IPS-18c (cell line): ENCODE data around the gene NUP210L.
"Not testable (repeated sequence)": the region's sequence is repeated elsewhere in the genome, so short reads cannot be mapped to it uniquely, and the experiment has no call there.

Experiments
- H3K4me3 ChIP-seq: 2 replicates; pipeline ENCODE4 v1.7.0; 2013; ENCODE audit warnings: low read depth, mild to moderate bottlenecking, low read length, moderate library complexity; ENCODE audit not compliant: insufficient read depth
- H3K9me3 ChIP-seq: one replicate; pipeline ENCODE4 v1.6.1; 2013; ENCODE audit warnings: mild to moderate bottlenecking, low read length, moderate library complexity; ENCODE audit not compliant: control insufficient read depth, insufficient read depth

NUP210L gene

DNA sequence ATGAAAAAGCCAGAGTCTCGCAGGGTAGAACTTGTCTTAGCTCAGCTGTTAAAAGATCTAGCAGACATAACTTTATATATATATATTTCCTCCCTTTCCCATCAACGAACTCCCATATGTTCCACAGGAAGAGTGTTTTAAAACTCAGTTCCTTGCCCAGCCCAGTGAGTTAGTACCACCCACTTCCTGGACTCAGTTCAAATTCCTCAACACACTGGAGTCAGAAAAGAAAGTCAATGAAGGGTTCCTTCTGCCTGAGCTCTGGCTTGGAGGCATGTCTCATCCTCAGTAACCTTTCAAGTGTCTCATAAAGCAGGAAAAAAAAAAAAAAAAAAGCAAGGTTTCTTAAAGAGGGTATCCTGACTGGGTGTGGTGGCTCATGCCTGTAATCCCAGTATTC is 21.5 kb upstream of the NUP210L start:
- Histone ChIP-seq H3K4me3 (no peak overlapping the region), H3K9me3 (peaks cover 2% of the 10 kb centered on the region)

- Histone ChIP-seq H3K9me3 (peaks cover 2% of the 10 kb centered on the region), H3K4me3 (no peak overlapping the region)
Observed at GRCh38 chr1:154174654-154175053, 19.8 kb upstream of the NUP210L start.

- Histone ChIP-seq H3K4me3 (no peak overlapping the region), H3K9me3 (peaks cover 2% of the 10 kb centered on the region)
Observed at GRCh38 chr1:154171880-154172279, 17.0 kb upstream of the NUP210L start.

DNA sequence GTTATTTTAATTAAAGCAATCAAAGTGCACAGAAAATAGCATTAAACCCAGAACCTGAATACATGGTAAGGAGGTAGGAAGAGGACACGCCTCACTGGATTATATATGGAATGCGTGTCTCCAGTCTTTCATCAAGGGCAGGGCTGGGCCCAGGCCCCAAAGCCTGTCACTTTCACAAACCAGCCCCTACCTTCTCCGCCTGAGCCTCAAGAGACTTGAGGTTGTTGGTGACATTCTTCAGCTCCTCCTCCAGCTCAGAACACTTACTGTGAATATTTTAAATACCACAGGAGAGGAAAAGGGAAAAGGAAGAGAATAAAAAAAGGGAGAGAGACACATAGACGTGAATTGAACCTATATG is 16.3 kb upstream of the NUP210L start:
- Histone ChIP-seq H3K9me3 (peaks cover 2% of the 10 kb centered on the region), H3K4me3 (no peak overlapping the region)

- Histone ChIP-seq H3K9me3 (peaks cover 2% of the 10 kb centered on the region), H3K4me3 (no peak overlapping the region)
Observed at GRCh38 chr1:154170547-154171222, 15.8 kb upstream of the NUP210L start.

- Histone ChIP-seq H3K4me3 (no peak overlapping the region), H3K9me3 (peaks cover under 1% of the 10 kb centered on the region)
Observed at GRCh38 chr1:154167461-154167860, 12.6 kb upstream of the NUP210L start.

DNA sequence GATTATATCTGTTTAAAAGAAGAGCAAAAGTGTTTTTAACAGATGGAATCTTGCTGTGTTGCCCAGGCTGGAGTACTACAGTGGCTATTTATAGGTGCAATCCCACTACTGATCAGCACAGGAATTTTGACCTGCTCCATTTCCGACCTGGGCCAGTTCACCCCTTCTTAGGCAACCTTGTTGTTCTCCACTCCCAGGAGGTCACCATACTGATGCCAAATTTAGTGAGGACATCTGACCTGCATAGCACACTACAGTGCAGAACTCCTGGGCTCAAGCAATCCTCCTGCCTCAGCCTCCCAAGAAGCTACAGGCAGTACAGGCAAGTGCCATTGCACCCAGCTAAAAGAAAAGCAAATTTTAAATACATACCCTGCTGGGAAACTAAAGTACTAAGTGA is 11.3 kb upstream of the NUP210L start:
- Histone ChIP-seq H3K4me3 (no peak overlapping the region), H3K9me3 (no peaks in the 10 kb centered on the region)

- Histone ChIP-seq H3K4me3 (no peak overlapping the region), H3K9me3 (no peaks in the 10 kb centered on the region)
Observed at GRCh38 chr1:154159554-154159953, 4.7 kb upstream of the NUP210L start.

GRCh38 chr1:154158307-154159125 is 3.6 kb upstream of the NUP210L start:
- no peaks in the 10 kb centered on the region for H3K9me3 ChIP-seq
- no peak overlapping the region for H3K4me3 ChIP-seq

GRCh38 chr1:154157520-154158306 is 2.8 kb upstream of the NUP210L start:
- no peak overlapping the region for H3K4me3 ChIP-seq
- no peaks in the 10 kb centered on the region for H3K9me3 ChIP-seq

DNA sequence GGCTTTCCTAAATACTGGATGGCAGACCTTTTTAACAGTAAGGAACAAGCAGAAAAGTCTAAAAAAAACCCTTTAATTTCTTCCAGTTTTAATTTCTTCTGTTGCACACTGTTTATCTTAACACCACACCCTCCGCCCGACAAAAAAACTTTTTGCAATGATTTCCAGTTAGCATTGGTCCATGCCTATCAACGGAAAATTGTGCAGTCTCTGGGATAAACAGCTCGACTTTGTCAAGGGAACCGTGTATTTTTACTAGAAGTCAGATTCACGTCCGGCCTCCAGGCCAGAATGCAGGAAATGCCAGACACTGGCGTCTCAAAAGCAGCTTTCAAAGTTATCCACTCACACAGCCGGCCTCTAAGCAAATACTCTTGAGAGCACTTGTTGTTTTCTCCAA is 378 bp upstream of the NUP210L start:
- H3K9me3 ChIP-seq: no peaks in the 10 kb centered on the region

GRCh38 chr1:154154053-154154452 is 820 bp downstream of the NUP210L start:
- no peak overlapping the region for H3K4me3 ChIP-seq
- no peaks in the 10 kb centered on the region for H3K9me3 ChIP-seq

More for the DNA sequence above, 378 bp upstream of the NUP210L start:
- no peak overlapping the region for H3K4me3 ChIP-seq

DNA sequence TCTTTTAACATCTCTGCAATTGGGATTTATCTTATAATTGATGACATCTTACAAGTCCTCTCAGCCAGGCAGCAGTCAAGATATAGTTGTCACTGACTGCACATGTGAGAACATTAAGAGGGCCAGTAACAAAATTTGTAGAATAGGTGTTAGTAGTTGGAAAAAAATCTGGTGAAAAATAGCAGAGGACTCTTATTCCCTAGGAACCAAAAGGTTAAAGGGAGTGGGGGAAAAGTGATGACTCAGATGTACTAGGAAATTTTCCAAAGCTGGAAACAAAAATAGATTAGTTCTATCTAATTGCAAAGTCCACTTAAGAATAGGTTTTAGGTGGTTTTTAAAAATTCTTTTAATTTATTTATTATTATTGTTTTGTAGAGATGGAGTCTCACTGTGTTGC is 3.6 kb downstream of the NUP210L start:
- no peak overlapping the region for H3K4me3 ChIP-seq
- H3K9me3 ChIP-seq: no peaks in the 10 kb centered on the region

GRCh38 chr1:154148807-154149206 is 6.1 kb downstream of the NUP210L start:
- Histone ChIP-seq H3K4me3 (no peak overlapping the region), H3K9me3 (no peaks in the 10 kb centered on the region)

GRCh38 chr1:154147505-154147904 is 7.4 kb downstream of the NUP210L start:
- not testable (repeated sequence) for H3K9me3 ChIP-seq

DNA sequence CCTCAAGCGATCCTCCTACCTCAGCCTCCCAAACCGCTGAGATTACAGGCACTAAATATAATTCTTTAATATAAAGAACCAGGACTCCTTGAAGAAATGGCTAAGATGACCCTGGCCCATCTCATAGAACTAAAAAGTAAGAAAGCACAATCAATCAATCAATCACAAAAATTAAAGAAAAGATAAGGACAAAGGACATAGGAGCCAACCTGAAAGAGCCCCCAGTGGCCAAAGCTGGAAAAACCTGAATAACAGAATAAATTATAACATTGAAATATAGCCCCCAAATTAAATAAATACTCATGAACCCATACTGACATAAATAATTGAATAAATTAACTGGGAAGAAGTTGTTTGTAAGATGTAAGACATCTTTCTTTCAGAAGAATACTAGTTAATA is 8.9 kb downstream of the NUP210L start:
- Histone ChIP-seq H3K4me3 (no peak overlapping the region), H3K9me3 (no peaks in the 10 kb centered on the region)

More at GRCh38 chr1:154147505-154147904, 7.4 kb downstream of the NUP210L start:
- H3K4me3 ChIP-seq: not testable (repeated sequence)

DNA sequence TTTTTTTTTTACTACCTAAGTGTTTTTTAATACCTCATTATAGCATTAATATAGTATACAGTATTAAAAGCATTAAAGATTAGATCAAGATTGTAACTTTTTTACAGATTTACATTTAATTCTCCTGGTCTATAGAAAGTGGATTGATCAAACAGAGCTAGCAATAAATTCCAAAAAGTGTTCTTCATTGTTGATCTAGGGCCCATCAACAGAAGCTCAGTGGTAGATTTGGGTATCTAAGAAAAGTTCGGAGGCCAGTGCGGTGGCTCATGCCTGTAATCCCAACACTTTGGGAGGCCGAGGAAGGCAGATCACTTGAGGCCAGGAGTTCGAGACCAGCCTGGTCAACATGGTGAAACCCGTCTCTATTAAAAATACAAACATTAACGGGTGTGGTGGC is 12.5 kb downstream of the NUP210L start:
- Histone ChIP-seq H3K9me3 (no peaks in the 10 kb centered on the region), H3K4me3 (no peak overlapping the region)

GRCh38 chr1:154141240-154141639 is 13.6 kb downstream of the NUP210L start:
- H3K9me3 ChIP-seq: no peaks in the 10 kb centered on the region
- no peak overlapping the region for H3K4me3 ChIP-seq
